ENCODE results near the gene MKX.
A peak's percentile ranks its signal among the peaks of the same experiment; 100 is the strongest.

Gene MKX, protein sequence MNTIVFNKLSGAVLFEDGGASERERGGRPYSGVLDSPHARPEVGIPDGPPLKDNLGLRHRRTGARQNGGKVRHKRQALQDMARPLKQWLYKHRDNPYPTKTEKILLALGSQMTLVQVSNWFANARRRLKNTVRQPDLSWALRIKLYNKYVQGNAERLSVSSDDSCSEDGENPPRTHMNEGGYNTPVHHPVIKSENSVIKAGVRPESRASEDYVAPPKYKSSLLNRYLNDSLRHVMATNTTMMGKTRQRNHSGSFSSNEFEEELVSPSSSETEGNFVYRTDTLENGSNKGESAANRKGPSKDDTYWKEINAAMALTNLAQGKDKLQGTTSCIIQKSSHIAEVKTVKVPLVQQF

DNA sequence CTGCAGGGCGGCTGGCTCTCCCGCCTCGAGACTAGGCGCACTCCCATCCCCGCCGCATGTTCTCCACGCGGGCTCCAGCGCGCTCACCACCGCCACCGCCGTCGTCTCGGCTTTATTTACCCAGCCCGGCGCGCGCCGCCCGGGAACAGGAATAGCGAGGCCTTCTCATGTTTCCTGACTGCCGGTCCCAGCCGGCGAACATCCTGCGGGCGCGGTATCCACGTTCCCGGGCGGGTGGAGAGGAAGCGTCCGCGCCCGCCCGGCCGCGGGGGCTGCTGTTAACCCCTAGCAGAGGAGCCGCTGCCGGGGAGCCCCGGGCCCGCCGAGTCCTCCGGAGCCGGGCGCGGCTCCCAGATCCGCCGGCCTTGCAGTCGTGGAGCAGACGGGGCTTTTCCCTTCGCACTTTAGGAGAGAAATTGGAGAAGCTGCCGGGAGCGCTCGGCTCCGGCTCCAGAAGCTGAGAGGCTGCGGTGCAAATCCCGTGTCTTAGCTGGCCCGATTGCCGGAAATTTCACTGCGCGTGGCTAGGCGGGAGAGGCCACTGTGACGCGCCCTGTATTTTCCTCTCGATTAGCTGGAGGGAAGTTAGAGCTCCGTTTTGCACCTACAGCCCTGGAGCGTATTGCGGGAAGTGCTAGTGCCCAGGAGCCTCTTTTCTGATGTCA lies at the start of gene MKX:
Gene MKX, minus strand, starts transcription at position 88 of the 665 bp plus-strand sequence. CDS start 2,404 bp downstream, outside the sequence.
- DNase-seq (ENCODE audit: low read depth) = no peak

DNA sequence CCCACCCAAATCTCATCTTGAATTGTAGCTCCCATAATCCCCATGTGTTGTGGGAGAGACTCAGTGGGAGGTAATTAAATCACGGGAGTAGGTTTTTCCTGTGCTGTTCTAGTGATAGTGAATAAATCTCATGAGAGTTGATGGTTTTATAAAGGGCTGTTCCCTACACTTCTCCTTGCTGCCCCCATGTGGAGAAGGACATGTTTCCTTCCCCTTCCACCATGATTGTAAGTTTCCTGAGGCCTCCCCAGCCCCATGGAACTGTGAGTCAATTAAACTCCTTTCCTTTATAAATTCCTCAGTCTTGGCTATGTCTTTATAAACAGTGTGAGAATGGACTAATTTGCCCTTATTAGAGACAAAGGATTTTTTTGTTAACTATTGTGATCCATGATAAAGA lies 48.5 kb upstream of the MKX start:
- DNase-seq (ENCODE audit: low read depth) = no peak

DNA sequence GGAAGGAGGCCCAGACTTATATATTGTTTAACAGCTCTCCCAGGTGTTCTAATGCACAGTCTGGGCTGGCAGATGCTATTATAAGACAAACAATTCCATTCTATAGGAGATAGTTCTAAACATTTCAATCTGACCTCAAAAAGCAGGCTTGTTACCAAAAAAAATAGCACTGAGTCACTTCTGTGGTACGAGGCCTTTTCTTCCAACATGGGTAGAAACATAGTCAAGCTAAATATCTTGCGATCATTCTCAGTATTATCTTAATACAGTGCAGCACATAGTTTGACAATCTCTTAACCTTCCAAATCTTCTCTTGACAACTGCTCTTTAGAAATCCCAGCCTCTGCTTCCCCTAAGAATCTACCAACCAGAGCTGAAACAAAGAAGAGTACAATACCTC lies 46.6 kb upstream of the MKX start:
- no peak for DNase-seq (ENCODE audit: low read depth)

DNA sequence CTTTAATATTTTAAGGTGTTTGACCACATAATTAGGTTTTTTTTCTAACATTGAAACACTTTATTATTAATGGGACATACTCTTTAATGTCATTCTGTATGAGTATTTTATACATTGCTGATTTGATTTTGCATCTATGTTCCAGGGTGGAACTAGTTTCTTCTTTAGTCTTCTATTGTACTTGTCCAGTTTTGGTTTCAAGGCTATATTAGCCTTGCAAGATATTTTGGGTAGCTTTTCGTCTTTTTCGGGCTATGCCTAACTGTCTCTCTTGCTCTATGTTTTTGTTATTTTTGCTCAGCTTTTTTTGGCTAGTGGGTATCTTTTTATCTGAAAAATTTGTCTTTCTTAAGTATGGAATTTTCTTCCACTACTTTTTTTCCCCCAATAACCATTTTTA lies 38.7 kb upstream of the MKX start:
- DNase-seq (ENCODE audit: low read depth) = no peak

DNA sequence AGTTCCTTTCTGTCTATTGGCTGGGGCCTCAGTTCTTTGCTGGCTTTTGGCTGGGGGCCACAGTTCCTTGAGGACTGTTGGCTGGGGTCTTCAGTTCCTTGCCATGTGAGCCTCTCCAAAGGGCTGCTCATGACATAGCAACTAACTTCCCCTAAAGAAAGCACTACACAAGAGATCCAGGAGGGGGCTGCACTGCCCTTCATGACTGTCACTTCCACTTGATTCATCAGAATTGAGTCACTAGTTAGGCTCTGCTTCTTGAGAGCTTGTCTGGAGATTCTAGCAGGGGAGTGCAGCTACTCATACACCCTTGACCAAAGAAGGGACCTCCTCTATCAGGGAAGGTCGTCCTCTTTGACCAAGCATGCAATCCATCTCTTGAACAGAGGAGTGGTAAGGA lies 38.0 kb upstream of the MKX start:
- DNase-seq (ENCODE audit: low read depth) = peak; percentile 27

DNA sequence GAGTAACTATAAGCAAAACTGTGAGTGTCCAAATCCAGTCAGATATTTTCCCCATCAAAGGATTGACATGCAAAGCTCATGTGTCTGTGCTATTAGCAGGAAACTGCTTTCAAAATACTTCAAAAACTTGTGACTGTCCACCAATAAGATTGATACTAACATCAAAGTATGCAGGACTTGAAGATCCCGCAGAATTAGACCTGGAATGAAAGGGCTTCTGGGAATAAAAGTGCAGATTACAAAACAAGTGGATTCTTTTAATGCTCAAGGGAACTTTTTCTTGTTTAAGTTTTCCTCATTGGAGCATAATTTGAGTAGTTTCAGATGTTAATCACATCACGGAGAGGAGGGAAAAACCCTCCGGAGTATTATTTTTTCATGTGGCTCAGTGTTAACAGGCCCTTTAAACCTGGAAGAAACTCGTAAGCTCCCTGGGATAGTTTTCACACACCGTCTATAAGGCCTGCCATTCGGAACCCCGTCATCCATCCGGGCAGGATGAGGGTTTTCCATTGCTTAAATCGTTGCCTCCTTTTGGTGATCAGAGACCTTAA lies 33.9 kb upstream of the MKX start:
- DNase-seq (ENCODE audit: low read depth) = no peak

DNA sequence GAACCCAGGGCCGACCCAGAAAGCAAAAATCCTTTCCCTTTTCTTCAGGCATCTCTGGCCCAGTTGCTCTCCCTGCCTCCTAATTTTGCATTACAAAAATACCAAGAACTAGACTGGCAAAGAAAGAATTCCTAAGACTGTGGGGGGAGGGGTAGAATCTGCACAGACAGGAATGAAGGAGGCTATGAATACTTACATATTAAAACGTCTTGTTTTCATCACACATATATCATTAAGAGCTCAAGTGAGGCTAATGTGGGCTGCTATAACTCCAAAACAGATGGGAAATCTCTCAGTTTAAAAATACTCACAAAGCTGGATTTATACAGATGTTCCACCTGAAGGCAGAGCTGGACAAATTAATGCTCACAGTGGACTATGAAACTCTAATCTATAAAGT lies 29.2 kb upstream of the MKX start:
- DNase-seq (ENCODE audit: low read depth) = no peak

DNA sequence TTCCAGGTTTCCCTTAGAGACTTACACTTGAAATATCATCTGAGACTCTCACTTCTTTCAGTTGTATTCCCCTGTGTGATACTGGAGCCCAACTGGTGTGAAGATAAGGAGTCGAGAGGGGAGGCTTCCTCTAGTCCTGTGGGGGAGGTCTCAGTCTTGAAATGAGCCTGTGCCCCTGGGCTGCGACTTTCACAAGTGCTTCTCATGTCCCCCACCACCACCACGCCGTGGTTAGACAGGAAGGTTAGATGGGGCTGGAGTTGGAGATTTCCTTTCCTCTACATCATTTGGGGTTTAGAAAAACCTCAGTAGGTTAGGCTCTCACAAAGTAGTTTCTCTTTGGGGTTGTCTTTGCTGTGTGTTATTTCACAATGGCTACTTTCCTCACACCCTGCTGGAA lies 25.6 kb upstream of the MKX start:
- no peak for DNase-seq (ENCODE audit: low read depth)

DNA sequence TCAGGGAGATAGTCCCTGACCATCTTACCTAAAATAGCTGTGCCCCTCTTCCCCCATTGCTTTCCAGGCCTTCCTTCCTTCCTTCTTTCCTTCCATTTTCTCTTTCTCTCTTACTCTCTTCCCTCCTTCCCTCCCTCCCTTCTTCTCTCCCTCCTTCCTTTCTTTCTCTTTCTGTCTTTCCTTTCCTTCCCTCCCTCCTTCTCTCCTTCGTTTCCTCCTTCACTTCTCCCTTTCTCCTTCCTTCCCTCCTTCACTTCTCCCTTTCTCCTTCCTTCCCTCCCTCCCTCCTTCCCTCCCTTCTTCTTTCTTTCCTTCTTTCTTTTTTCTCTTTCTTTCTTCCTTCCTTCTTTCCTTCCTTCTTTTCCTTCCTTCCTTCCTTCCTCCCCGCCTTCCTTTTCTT lies 24.6 kb upstream of the MKX start:
- no peak for DNase-seq (ENCODE audit: low read depth)

DNA sequence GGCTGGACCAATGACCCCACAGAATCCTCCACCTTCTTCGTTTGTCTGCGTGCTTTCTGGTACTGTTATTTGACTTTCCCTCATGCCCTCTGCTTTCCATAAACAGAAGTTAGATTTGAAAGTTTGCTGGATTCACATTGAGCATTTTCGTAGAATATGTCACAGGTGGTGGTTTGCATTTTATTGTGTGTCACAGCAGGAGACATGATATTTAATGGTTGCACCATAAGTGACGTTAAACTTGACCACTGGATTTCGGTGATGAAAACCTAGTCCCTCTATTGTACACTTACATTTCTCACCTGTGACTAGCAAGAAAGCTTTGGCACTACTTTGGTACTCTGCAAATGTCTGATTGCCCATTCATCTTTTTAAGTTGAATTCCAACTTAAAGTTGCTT lies 15.2 kb upstream of the MKX start:
- no peak for DNase-seq (ENCODE audit: low read depth)

DNA sequence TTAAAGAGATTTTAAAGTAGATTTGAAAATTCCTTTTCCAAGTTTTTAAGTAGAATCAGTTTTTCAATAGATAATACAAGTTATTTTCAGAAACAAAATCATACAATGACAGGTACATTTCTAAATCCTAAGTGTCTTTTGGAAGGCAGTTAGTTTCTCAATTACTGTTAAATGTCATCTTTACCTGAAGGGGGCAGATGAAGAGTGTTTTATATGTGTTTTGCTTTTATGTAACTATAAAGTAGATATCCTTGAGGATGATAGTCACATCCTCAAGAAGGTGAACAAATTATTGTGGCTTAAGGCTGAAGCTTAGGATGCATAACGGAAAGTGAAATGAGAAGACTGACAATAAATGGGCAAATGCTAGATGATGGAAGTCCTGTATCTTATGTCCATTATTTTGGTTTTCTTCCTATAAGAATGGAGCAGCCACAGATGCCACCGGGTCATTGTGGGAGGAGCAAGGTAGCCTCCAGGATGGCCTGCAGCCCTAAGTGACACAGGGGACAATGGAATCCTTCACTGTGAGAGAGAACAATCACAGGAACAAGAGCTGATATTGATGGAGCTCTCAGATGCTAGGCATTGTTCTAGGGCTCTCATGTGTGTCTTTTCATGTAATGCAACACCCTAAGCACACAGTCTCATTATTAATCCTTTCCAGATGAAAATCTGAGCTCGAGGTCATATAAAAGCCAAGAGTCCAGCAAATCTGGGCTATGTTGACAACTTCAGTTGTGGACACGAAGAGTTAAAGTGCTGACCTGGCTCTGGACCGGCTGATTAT lies 14.1 kb upstream of the MKX start:
- no peak for DNase-seq (ENCODE audit: low read depth)

DNA sequence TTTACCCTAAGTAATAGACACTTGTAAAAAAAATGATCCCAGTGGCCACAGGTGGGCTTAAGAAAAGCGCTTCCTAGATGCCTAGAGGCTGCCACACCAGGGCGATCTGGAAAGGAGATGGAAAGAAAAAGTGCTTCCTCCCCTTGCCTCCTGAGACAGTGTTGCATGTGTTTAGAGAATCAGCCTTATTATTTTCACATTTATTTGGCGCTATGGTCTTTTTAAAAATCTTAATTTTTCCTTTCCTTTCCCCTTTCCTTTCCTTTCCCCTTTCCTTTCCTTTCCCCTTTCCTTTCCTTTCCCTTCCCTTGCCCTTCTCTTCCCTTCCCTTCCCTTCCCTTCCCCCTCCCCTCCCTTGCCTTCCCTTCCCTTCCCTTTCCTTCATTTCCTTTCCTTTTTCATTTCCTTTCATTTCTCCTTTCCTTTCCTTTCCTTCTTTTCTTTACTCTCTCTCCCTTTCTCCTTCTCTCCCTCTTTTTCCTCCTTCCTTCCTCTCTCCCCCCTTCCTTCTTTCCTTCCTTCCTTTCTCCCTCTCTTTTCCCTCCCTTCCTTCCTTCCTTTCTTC lies 7.1 kb upstream of the MKX start:
- DNase-seq (ENCODE audit: low read depth) = no peak

DNA sequence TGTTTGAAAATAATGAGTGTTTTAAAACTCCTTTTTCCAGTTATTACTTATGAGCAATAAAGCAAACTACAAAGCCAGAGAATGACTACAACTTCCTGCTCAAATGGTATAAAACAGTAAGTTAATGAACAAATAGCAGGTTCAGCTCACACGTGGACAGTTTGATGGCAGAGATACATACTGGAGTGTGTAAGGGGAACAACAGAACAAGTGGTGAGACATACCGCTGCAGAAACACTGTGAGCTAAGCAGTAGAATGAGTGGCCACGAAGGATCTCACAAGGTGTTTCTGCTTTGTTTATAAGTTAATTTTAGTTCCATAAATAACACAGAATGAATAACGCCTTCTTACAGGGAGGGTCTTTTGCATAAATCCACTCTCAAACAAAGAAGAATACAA lies 3.0 kb upstream of the MKX start:
- DNase-seq (ENCODE audit: low read depth) = no peak

DNA sequence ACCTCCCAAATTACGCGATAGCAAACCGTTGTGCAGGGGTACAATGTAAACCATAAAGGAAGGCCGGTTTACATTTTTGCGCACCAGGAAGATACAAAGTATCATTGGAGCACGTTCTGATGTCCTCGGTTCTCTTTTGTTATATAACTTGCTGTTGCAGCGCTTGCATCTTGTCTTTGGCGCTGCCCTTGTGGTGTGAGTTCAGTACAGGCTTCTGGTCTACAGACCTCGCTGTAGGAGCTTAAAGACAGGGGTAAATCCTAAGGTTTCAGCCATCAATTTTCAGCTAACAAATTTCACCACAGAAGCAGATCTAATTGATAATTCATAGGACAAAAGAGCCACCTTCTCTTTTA lies 1.5 kb upstream of the MKX start:
- no peak for DNase-seq (ENCODE audit: low read depth)

DNA sequence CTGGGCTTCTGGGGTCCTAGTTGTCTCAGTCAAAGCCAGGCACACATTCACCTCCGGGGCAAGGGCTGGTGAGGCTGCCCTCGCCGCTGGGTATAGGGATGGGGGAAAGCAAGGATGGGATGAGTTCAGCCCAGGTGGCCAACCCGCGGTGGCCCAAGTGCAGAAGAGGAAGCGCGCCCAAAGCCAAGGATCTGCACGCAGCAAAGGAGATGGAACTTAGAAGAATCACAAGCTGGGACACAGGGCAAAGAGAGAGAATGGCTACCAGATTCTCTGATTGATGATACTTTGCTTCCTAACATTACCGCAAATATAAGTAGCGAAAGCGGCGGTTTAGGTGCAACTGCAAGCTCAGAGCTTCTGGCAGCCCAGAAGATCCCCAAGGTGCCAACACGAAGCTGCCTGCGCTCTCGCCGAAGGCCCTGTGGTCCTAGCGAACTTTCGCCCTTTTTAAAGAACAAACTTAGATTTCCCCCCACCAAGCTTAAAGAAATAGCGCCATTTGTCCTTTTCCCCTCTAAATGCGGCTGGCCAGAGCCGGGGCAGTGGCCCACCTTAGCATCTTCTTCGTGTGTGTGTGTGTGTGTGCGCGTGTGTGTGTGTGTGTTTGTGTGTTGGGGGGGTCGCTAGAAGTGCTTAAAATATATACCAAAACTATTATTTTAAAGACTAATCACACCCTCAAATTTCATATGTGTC lies 927 bp upstream of the MKX start:
- DNase-seq (ENCODE audit: low read depth) = no peak

DNA sequence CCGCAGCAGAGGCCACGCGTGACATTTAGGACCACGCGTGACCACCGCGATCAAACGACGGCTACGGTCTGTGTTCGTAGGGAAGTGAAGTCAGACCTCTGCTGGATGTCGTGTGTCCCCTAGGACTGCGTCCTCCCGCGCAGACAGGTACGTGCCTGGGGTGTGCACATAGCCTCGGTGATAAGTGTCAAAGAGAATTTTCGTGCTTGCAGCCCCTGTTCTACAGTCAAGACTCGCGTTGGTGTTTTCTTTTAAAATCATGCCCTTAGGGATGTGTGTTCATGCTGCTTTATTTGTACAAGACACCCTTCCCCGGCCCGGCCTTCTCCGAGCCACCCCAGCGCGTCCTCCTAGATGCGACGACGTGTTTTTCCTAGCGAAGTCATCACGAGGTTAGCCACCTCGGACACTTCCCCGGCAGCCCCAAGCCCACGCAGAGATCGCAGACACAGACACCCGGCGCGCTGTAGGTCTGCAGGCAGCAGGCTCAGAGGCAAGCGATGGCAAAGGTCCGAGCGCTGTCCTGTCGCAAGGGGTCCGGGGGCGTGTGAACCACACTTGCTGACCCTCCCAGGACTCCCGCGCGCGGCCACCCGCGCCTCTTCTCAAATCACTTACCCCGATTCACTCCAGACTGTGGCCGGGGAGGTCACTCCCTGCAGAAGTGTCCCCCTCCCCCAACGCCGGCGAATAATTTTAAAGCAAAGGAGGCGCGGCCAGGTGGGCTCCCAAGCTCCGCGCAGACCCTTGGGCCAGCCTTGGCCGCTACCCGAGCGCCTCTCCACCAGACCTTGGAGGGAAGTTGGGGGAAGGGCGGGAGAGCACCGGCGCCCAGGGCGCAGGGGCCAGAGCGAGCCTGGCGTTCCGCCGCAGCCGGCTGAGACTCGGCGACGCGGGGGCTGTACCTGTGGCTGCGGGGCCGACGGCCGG lies 552 bp downstream of the MKX start:
- no peak for DNase-seq (ENCODE audit: low read depth)

DNA sequence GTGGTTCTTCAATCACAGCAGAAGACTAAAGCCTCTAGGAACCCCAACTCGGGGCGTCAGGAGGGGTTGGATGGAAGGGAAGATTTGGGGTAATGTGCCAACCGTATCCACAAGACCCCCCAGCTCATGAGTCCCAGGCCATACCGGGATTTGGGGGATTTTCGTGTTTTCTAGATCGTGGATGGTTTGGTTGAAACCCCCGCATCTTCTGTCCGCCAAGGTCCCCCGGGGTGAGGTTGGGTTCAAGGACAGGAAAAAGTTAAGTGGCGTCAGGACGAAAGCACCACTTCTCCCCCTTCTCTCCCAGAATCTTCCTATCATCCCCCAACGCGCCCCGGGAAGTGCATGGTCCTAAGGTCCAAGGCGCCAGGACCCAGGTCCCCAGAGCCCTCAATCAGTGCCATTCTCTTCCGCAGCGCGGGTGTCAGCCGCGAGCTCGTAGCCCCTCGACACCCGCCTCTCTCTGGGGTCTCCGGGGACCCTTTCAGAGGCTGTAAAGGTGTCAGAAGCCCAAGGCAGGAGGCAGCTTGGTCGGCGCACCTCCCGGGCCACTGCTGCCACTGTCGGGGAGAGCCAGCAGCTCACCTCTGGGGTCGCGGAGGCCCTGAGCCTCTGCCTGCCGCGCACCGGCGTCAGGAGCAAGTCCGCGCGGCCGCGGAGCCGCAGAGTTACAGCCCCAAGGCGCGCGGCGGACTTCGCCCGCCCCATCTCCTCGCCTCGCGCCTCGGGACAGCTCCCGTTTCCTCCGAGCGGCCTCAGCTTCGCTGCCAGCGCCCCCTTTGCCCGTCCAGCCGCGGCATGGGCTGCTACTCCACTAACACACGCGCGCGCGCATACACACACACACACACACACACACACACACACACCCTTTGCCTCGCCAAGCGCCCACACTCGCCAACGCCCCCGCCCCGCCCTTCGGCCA lies 1.5 kb downstream of the MKX start:
- no peak for DNase-seq (ENCODE audit: low read depth)

DNA sequence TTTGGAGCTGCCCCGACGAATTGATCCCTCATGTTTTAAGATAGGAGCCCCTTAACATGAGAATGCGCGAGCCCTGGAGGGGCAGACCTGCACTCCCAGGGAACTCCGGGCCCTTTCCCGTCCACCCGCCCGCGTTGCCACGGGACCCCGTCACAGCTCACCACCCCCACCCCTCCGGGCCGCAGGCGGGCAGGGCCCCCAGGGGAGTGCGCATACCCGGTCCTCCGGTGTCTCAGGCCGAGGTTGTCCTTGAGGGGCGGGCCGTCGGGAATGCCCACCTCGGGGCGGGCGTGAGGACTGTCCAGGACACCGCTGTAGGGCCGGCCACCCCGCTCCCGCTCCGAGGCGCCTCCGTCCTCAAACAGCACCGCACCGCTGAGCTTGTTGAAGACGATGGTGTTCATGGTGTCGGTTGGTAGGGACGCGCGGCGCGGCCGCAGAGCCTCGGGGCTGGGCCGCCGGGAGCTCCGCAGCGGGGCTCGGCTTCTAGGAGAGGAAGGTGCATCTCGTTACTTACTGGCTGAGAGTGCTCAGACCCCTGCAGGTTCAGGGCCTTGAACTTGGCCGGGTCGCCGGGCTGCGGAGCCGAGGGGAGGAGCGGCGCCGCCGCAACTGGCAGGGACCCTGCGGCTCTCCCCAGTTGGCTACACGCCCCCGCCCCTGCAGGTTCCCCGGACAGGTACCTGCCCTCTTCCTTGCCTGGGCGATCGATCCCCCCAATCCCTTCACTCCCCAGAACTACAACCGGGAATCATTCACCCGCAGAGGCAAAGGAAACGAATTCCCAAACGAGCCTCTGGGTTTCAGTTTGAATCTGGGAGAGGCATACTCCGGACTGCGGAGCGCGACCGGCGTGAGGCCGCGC lies 2.4 kb downstream of the MKX start:
- no peak for DNase-seq (ENCODE audit: low read depth)
